HG02642 (cell line): ENCODE results near the gene DPF3.

ENCODE experiments used
- ATAC-seq: cut with Tn5 transposase; IDR thresholded peaks from one replicate; pipeline ENCODE4 v1.9.1; 2021; ENCODE audit warnings: mild to moderate bottlenecking; ENCODE audit not compliant: unreplicated experiment, poor library complexity

Gene DPF3

DNA sequence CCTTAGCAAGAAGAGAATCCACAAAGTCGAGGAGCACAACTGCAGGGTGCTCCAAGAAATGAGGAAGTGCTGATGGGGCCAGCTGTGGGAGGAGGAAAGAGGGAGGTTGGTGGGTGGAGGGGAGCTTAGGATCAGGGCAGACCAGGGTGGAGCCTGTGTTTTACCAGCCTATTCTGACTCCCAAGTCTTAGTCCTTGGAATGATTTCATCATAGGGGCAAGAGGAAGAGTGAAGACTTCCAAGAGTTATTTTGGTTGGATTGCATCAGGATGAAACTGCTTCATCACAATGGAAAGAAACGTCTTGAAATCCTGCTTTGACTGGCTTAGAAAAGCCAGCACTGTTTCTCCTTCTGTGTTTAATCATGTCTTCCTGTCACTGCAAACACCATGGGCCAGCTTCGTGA is 194.0 kb downstream of the DPF3 start:
- no peak for ATAC-seq

DNA sequence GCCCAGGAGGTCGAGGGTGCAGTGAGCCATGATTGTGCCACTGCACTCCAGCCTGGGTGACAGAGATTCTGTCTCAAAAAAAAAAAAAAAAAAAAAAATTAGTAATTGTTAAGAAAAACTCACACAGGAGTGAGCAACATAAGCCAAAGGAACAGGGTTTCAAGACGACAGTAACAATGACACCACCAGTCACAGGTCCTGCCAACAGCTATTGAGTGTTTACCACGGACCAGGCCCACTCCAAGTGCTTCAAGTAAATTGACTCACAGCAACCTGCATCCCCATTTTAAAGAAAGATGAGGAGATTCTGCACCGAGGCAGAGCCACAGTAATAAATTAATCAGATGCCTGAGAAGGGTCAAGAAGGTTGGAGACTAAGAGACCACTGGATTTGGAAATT is 194.5 kb downstream of the DPF3 start:
- ATAC-seq: no peak

- ATAC-seq: no peak
Measured at GRCh38 chr14:72692696-72693095, 201.2 kb downstream of the DPF3 start.

DNA sequence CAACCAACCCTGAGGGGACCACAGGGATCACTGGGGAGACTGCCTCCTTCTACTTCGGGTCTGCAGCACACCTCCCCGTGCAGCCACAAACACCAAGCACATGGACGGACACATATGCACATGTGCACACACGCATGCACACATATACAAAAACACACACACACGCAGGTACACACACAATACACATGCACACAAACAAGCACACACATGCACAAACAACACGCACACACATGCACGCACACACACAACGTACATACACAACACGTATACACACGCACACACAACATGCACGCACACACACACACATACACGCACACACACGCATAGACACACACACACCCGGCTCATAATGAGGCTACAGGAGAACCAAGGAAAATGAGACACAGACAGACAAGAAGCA is 203.6 kb downstream of the DPF3 start:
- no peak for ATAC-seq

GRCh38 chr14:72688990-72689671 is 204.8 kb downstream of the DPF3 start:
- ATAC-seq: no peak

DNA sequence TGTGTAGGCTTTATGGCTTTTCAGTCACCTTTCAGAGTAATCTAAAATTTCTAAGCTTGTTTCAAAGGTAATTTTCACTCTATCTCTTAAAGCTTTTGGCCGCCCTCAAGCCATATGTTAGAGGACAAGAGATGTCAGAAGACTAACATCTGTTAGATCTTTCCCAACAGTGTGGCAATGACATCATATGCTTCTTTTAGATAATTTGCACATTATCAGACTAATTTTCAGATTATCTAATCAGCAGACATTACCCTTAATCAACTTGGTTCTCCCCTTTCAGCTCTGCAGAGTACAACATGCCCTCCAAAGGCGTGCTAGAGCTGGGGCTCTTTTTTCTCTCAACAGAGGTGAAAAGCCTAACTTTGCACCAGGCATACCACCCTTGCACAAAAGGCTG is 207.1 kb downstream of the DPF3 start:
- no peak for ATAC-seq

- ATAC-seq: no peak
Measured at GRCh38 chr14:72686101-72686500, 207.8 kb downstream of the DPF3 start.

- no peak for ATAC-seq
Measured at GRCh38 chr14:72685456-72685855, 208.4 kb downstream of the DPF3 start.

GRCh38 chr14:72683787-72684186 is 210.1 kb downstream of the DPF3 start:
- ATAC-seq: no peak

GRCh38 chr14:72682188-72682587 is 211.7 kb downstream of the DPF3 start:
- no peak for ATAC-seq

GRCh38 chr14:72680853-72681640 is 212.9 kb downstream of the DPF3 start:
- ATAC-seq: no peak

DNA sequence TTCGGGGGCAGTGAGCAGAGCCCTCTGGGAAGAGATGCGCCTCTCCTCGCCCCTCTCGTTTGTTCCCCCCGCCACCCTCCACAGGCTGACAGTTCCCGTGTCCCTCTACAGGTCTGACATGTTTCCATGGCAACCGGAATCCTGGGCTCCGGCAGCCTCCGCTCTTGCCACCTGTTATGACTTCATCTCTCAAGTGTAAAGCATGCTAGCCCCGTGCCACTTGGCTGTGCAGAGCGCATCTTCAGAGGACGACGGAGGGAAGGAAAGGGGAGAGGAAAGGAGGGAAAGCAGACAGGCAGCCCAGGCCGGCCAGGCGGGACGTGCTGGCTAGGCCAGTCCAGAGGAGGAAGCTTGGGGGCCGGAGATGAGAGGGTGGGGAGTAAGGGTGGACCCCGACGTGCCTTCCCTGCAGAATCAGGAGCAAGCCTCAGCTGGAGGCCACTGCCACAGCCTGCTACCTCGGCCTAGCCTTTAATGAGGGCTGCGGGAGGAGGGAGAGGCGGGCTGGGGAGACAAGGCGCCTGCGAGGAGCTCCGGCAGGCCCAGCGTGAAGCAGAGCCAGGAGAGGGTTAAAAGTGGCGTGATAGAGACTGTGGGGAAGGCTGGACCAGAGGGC is 214.3 kb downstream of the DPF3 start:
- ATAC-seq: no peak

- no peak for ATAC-seq
Measured at GRCh38 chr14:72679141-72679535, 214.8 kb downstream of the DPF3 start.

DNA sequence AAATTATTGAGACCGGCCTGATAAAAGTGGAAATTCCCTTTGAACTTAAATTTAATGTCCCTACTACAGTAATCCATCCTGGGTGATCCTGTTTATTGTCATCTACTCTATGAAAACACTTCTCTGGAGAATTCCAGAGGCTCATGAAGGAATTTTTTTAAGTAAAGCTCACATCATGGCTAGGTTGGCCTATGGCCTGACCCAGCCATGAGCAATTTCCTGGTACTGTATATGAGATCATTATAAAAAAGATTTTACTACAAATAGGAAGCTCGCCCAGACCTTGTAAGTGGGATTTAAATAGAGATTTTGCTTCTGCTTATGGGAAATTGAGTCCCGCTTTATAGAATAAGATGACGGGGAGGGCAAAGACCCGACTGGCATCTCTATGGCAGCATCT is 215.5 kb downstream of the DPF3 start:
- ATAC-seq: no peak

DNA sequence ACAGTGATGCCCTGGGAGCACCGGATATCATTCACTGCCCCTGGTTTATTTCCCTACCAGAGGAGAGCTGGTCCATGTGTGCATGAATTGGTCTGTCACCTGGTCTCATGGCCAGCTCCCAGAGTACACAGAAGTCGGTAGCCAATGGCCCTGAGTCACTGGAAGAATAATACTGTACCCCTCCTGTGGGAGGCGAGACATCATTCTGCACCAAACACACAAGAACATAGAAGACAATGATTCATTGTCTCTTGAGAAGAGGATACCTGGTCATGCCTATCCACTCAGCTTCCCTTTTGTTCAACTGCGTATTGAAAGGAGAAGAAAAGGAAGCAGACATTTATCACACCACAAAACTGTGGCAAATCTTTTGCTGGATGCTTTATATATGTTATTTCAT is 216.2 kb downstream of the DPF3 start:
- no peak for ATAC-seq

GRCh38 chr14:72675126-72675525 is 218.8 kb downstream of the DPF3 start:
- ATAC-seq: no peak

DNA sequence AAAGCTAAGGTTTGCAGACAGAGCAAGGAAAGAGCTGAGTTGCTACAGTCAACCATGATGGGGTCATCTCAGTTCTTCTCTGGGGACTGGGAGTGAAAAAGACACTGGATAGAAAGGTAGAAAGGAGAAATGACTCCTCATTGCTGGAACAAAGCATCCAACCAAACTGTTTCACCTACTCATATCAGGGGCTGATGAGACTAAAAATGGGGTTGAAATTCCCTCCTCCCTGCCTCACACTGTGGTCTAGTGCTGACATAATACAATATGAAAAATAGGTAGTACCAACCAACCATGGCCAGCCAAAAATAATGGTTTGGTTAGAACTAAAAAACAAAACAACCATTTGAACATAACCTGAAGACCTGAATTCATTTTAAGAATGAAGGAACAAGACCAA is 220.7 kb downstream of the DPF3 start:
- no peak for ATAC-seq

GRCh38 chr14:72666610-72667009 is 227.3 kb downstream of the DPF3 start:
- no peak for ATAC-seq

- ATAC-seq: no peak
Measured at GRCh38 chr14:72665259-72665658, 228.6 kb downstream of the DPF3 start.

DNA sequence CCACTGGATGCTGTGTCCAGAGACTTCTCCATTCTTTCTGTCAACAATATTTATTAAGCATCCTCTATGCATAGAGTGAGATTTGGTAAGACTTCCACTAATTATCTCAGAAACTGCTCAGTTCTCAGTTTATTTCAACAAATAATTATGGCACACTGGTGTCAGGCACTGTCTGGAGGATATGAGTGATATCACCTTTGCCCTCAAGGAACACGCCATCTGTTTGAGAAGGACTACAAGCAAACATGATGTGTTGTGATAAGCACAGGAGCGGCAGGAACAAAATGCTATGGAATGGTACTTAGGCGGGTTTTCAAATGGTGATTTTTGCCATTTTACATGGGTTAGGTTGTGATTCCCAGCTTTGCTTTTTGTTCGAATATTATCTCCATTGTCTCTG is 229.2 kb downstream of the DPF3 start:
- ATAC-seq: no peak

GRCh38 chr14:72663956-72664650 is 229.8 kb downstream of the DPF3 start:
- ATAC-seq: no peak
